Endothelial cell of umbilical vein (primary cell): ENCODE results near the gene RPS24. TPM values are rescaled to one million over a fixed set of nuclear protein-coding genes. Genes with fewer than 3 reads are reported as not detected.

Experiments used
- BruUV-seq: library from RNA; stranded (reverse); fragments of 400-500 nt; replicated peaks from 2 replicates; lab custom pipeline; 2021; lab: Mats Ljungman, UMichigan
- CTCF ChIA-PET: fragments of 300-600, 350-600 bp; sonication (Branson Sonifier 250); formaldehyde crosslinking; loops from one replicate; lab custom pipeline; 2021; ENCODE audit warnings: antibody characterized with exemption, inconsistent platforms; lab: Charles Lee
- POLR2A ChIA-PET: fragments of 300-600, 350-600 bp; sonication (Branson Sonifier 250); formaldehyde crosslinking; loops from one replicate; lab custom pipeline; 2021; ENCODE audit warnings: antibody characterized with exemption, inconsistent platforms; lab: Charles Lee
- DNase-seq: peaks from one replicate; pipeline ENCODE4 v3.0.0-alpha.2; 2011; ENCODE audit warnings: low read depth, low spot score
- FAIRE-seq: peaks from 2 replicates; lab custom pipeline; 2011; peaks lifted over from hg19 to GRCh38; lab: Jason Lieb, UNC
- H2AFZ ChIP-seq: 2 replicates; pipeline ENCODE4 v1.6.0; 2012; ENCODE audit warnings: low read depth, low read length, control low read depth, inconsistent platforms
- H3K27ac ChIP-seq: 2 replicates; pipeline ENCODE4 v1.5.1; 2011; ENCODE audit warnings: low read depth, mild to moderate bottlenecking, control low read depth, low read length, moderate library complexity; ENCODE audit not compliant: insufficient read depth
- H3K27me3 ChIP-seq, 2 experiments: 2 replicates each; pipeline versions ENCODE4 v1.6.0 to v1.6.1; 2011; ENCODE audit warnings: low read length in 2 of 2, mixed read lengths in 1 of 2; ENCODE audit not compliant: control insufficient read depth in 2 of 2, insufficient read depth in 2 of 2
- H3K36me3 ChIP-seq, 2 experiments: 2 replicates in 1 of 2; 3 replicates in 1 of 2; pipeline ENCODE4 v1.5.1; 2011; ENCODE audit warnings: low read length in 2 of 2, mild to moderate bottlenecking in 1 of 2, moderate library complexity in 1 of 2; ENCODE audit not compliant: control insufficient read depth in 2 of 2, insufficient read depth in 2 of 2; ENCODE audit errors: extremely low read depth in 1 of 2
- H3K4me1 ChIP-seq: 3 replicates; pipeline ENCODE4 v1.5.1; 2011; ENCODE audit warnings: mild to moderate bottlenecking, low read length; ENCODE audit not compliant: control insufficient read depth, insufficient read depth; ENCODE audit errors: extremely low read depth
- H3K4me2 ChIP-seq: 2 replicates; pipeline ENCODE4 v1.6.1; 2011; ENCODE audit warnings: low read length, control low read depth, mixed read lengths; ENCODE audit not compliant: insufficient read depth
- H3K4me3 ChIP-seq, 3 experiments: fragments of 200-600 bp in 1 of 3; sonication (generic), shearing (Covaris generic) in 1 of 3; replicated peaks in 1 of 3; 2 replicates each; pipeline ENCODE4 v1.5.1; 2011 to 2016; ENCODE audit warnings: control low read depth in 3 of 3, low read length in 3 of 3, mild to moderate bottlenecking in 2 of 3, inconsistent platforms in 1 of 3, low read depth in 1 of 3, moderate library complexity in 1 of 3; ENCODE audit not compliant: insufficient read depth in 1 of 3
- H3K79me2 ChIP-seq: 2 replicates; pipeline ENCODE4 v1.6.0; 2012; ENCODE audit warnings: low read length, inconsistent platforms; ENCODE audit not compliant: control insufficient read depth, insufficient read depth
- H3K9ac ChIP-seq: replicated peaks from 2 replicates; pipeline ENCODE3; 2011; ENCODE audit warnings: low read length, control low read depth; ENCODE audit not compliant: insufficient read depth; ENCODE audit errors: extremely low read depth
- H3K9me1 ChIP-seq: replicated peaks from 3 replicates; pipeline ENCODE4 v1.6.0; 2011; ENCODE audit warnings: mild to moderate bottlenecking, low read length; ENCODE audit not compliant: control insufficient read depth, insufficient read depth; ENCODE audit errors: extremely low read depth
- H3K9me3 ChIP-seq: replicated peaks from 2 replicates; pipeline ENCODE4 v1.5.1; 2012; ENCODE audit warnings: low read length, inconsistent platforms; ENCODE audit not compliant: control insufficient read depth, insufficient read depth
- H4K20me1 ChIP-seq: replicated peaks from 2 replicates; pipeline ENCODE3; 2011; ENCODE audit warnings: mild to moderate bottlenecking, low read length; ENCODE audit not compliant: control insufficient read depth, insufficient read depth; ENCODE audit errors: extremely low read depth
- FOS ChIP-seq: IDR thresholded peaks from 2 replicates; pipeline ENCODE4 v1.6.1; 2011; ENCODE audit warnings: mild to moderate bottlenecking, low read length, moderate library complexity, borderline replicate concordance; ENCODE audit not compliant: insufficient read depth
- JUN ChIP-seq: IDR thresholded peaks from 2 replicates; pipeline ENCODE4 v1.6.1; 2011; ENCODE audit warnings: borderline replicate concordance, low read depth; ENCODE audit not compliant: insufficient read length, insufficient read depth
- POLR2A ChIP-seq: IDR thresholded peaks from 2 replicates; pipeline ENCODE4 v1.6.1; 2012; ENCODE audit warnings: low read depth, mild to moderate bottlenecking, control low read depth, low read length
- POLR2AphosphoS5 ChIP-seq: IDR thresholded peaks from 2 replicates; pipeline ENCODE4 v1.6.1; 2012; ENCODE audit warnings: low read depth, mild to moderate bottlenecking, control low read depth, low read length, moderate library complexity; ENCODE audit not compliant: insufficient read depth
- dilution Hi-C: fragments of 300-500 bp; cut with MboI; formaldehyde crosslinking; loops from one replicate; pipeline ENCODE4 v1.15.0; 2019; ENCODE audit warnings: low sequenced_read_pairs; ENCODE audit not compliant: extremely low pct_ligation_motif_present
- intact Hi-C: fragments of 100-400 bp; cut with micrococcal nuclease; formaldehyde crosslinking; loops from one replicate; pipeline ENCODE4 v1.10.0; 2022
- polyA plus RNA-seq, 4 experiments: library from polyadenylated mRNA; depleted of rRNA in 3 of 4; stranded (reverse) in 3 of 4; unstranded in 1 of 4; fragments of >200 nt; gene quantifications; 2 replicates each; pipeline versions ENCODE4 v1.2.1 to v1.2.3, GENCODE V29; 2011 to 2012; ENCODE audit warnings: missing spikeins in 1 of 4
- total RNA-seq: library from RNA; stranded (reverse); gene quantifications from 2 replicates; pipeline ENCODE4 v1.2.3, GENCODE V29; 2021

RPS24 gene
- total and polyA plus RNA-seq, 2 donors (not counting 3 experiments of a cell fraction or from before 2014, with no cell fraction given), result 1,446 to 2,326 TPM

GRCh38 chr10:78053211-78053868, 19.7 kb downstream of the RPS24 start:
- TF ChIP-seq FOS (no peak), POLR2AphosphoS5 (peak; percentile 18)
- no peak overlapping the region for H2AFZ ChIP-seq
- H4K20me1 ChIP-seq, result no peaks in the 10 kb centered on the region
- no peaks in the 10 kb centered on the region for H3K9me3 ChIP-seq
- POLR2A ChIA-PET, result interaction anchor here (0.6 kb wide), 1 partner anchor 1015 kb away, joined by 8 read pairs; no protein-coding TSS in a partner anchor
- H3K36me3 ChIP-seq, result no peaks in the 10 kb centered on the region
- dilution Hi-C loops (no loop called here), intact Hi-C loops (no loop called here)
- FAIRE-seq (no peak), DNase-seq (no peak)
- no peaks in the 10 kb centered on the region for H3K79me2 ChIP-seq
- H3K9ac ChIP-seq, result no peak overlapping the region
- peaks cover 7% of the 10 kb centered on the region for H3K4me1 ChIP-seq
- no peak overlapping the region for H3K27ac ChIP-seq
- CTCF ChIA-PET, result interaction anchor here (0.8 to 1.4 kb wide), 4 partner anchors 9 to 1150 kb away, joined by 3 to 5 read pairs (median 4); no protein-coding TSS in a partner anchor
- no peaks in the 10 kb centered on the region for H3K27me3 ChIP-seq
- no peak overlapping the region for H3K4me3 ChIP-seq
- H3K9me1 ChIP-seq, result no peaks in the 10 kb centered on the region
- no TSS peak for BruUV-seq
- H3K4me2 ChIP-seq, result no peak overlapping the region

- POLR2A ChIA-PET, result no interaction called here
Observed at GRCh38 chr10:78058562-78058961, 24.9 kb downstream of the RPS24 start.

More at GRCh38 chr10:78058562-78058961, 24.9 kb downstream of the RPS24 start:
- TF ChIP-seq JUN (no peak), POLR2A (no peak), FOS (no peak)
- no peak overlapping the region for H3K9ac ChIP-seq
- H3K9me3 ChIP-seq, result no peaks in the 10 kb centered on the region
- intact Hi-C loops (no loop called here), dilution Hi-C loops (no loop called here)
- no peaks in the 10 kb centered on the region for H3K36me3 ChIP-seq
- H2AFZ ChIP-seq, result no peak overlapping the region
- no peak for DNase-seq
- no peaks in the 10 kb centered on the region for H3K9me1 ChIP-seq
- peaks cover under 1% of the 10 kb centered on the region for H3K4me1 ChIP-seq
- H3K27me3 ChIP-seq, result no peaks in the 10 kb centered on the region
- no peak overlapping the region for H3K4me2 ChIP-seq
- FAIRE-seq, result no peak
- no peak overlapping the region for H3K4me3 ChIP-seq
- CTCF ChIA-PET, result interaction anchor here (3.5 kb wide), 1 partner anchor 12 kb away, joined by 19 read pairs; no protein-coding TSS in a partner anchor
- no peaks in the 10 kb centered on the region for H4K20me1 ChIP-seq
- no peaks in the 10 kb centered on the region for H3K79me2 ChIP-seq
- no TSS peak for BruUV-seq
- no peak overlapping the region for H3K27ac ChIP-seq
